ENCODE results near the gene GLT1D1. TPM values are rescaled to one million over a fixed set of nuclear protein-coding genes. Genes with fewer than 3 reads are reported as not detected.

Gene GLT1D1
- total and polyA plus RNA-seq, 2 donors (not counting 3 experiments of a cell fraction or from before 2014, with no cell fraction given) = not detected

DNA sequence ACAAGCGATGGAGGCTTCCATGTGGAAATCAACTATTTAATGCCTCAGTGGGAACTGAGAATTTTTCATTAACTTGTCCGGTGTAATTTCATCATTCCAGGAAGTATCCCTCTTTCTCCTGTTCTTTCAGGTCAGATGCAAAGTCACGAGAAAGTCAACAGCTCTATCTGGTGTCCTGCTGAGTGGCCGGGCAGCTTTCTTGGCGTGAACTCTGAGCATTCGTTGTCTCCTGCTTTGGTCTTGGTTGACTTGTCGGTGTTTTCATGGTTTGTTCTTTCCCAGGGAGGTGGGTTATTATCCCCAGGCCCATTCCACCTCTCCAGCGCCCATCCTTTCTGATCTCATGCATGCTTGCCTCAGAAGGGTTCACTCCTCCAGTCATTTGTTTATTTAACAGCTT is 149.1 kb downstream of the GLT1D1 start:
- BruUV-seq (replicated peaks) = no TSS peak

More for the DNA sequence above, 149.1 kb downstream of the GLT1D1 start:
- Histone ChIP-seq H2AFZ (ENCODE audit: low read depth, low read length) (no peak overlapping the region), H4K20me1 (replicated peaks; ENCODE audit: control insufficient read depth, extremely low read depth, insufficient read depth, low read length) (no peaks in the 10 kb centered on the region), H3K79me2 (ENCODE audit: control insufficient read depth, insufficient read depth, low read length) (no peaks in the 10 kb centered on the region), H3K9me1 (replicated peaks; ENCODE audit: control insufficient read depth, extremely low read depth, insufficient read depth, low read length) (no peaks in the 10 kb centered on the region), H3K4me2 (ENCODE audit: insufficient read depth, low read length) (no peak overlapping the region), H3K4me1 (ENCODE audit: control insufficient read depth, extremely low read depth, insufficient read depth, low read length) (no peaks in the 10 kb centered on the region), H3K9ac (replicated peaks; ENCODE audit: extremely low read depth, insufficient read depth, low read length) (no peak overlapping the region), H3K4me3 (replicated peaks in 1 of 3; ENCODE audit: insufficient read depth in 1 of 3, low read depth in 1 of 3, low read length in 3 of 3) (no peak overlapping the region), H3K27ac (ENCODE audit: insufficient read depth, low read depth, low read length) (no peak overlapping the region), H3K9me3 (replicated peaks; ENCODE audit: control insufficient read depth, insufficient read depth, low read length) (peaks cover 3% of the 10 kb centered on the region), H3K36me3 (ENCODE audit: control insufficient read depth in 2 of 2, extremely low read depth in 1 of 2, insufficient read depth in 2 of 2, low read length in 2 of 2) (no peaks in the 10 kb centered on the region), H3K27me3 (ENCODE audit: control insufficient read depth in 2 of 2, insufficient read depth in 2 of 2, low read length in 2 of 2) (no peaks in the 10 kb centered on the region)
- dilution Hi-C loops (cut with MboI; ENCODE audit: extremely low pct_ligation_motif_present, low sequenced_read_pairs) (no loop called here), intact Hi-C loops (cut with micrococcal nuclease) (no loop called here)
- DNase-seq (ENCODE audit: low read depth, low spot score) (no peak), FAIRE-seq (no peak)
- no peak for TF ChIP-seq GATA2 (IDR thresholded peaks at IDR 0.05; ENCODE audit: insufficient read depth, insufficient read length, low read depth, low read length)
- TF ChIP-seq MYC (IDR thresholded peaks at IDR 0.05; ENCODE audit: low read depth, low read length) = no peak
- TF ChIP-seq MAX (IDR thresholded peaks at IDR 0.05; ENCODE audit: insufficient read depth, insufficient read length) = no peak
- TF ChIP-seq JUN (IDR thresholded peaks at IDR 0.05; ENCODE audit: borderline replicate concordance, insufficient read depth, insufficient read length, low read depth) = no peak
- TF ChIP-seq, protein P1, sequence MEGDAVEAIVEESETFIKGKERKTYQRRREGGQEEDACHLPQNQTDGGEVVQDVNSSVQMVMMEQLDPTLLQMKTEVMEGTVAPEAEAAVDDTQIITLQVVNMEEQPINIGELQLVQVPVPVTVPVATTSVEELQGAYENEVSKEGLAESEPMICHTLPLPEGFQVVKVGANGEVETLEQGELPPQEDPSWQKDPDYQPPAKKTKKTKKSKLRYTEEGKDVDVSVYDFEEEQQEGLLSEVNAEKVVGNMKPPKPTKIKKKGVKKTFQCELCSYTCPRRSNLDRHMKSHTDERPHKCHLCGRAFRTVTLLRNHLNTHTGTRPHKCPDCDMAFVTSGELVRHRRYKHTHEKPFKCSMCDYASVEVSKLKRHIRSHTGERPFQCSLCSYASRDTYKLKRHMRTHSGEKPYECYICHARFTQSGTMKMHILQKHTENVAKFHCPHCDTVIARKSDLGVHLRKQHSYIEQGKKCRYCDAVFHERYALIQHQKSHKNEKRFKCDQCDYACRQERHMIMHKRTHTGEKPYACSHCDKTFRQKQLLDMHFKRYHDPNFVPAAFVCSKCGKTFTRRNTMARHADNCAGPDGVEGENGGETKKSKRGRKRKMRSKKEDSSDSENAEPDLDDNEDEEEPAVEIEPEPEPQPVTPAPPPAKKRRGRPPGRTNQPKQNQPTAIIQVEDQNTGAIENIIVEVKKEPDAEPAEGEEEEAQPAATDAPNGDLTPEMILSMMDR (IDR thresholded peaks at IDR 0.05; ENCODE audit: extremely low read depth in 1 of 2, insufficient read depth in 1 of 2, low read depth in 1 of 2, low read length in 2 of 2) = no peak
- no peak for TF ChIP-seq FOS (IDR thresholded peaks at IDR 0.05; ENCODE audit: borderline replicate concordance, insufficient read depth, low read length)
- no peak for TF ChIP-seq POLR2A (IDR thresholded peaks at IDR 0.05; ENCODE audit: low read depth, low read length)
- no peak for TF ChIP-seq POLR2AphosphoS5 (IDR thresholded peaks at IDR 0.05; ENCODE audit: insufficient read depth, low read depth, low read length)
- POLR2A ChIA-PET = no interaction called here
- CTCF ChIA-PET = no interaction called here

Measured in endothelial cell of umbilical vein (primary cell).